ENCODE data around the gene MEX3B.
"Not testable (repeated sequence)": the region's sequence is repeated elsewhere in the genome, so short reads cannot be mapped to it uniquely, and the experiment has no call there.

MEX3B gene

DNA sequence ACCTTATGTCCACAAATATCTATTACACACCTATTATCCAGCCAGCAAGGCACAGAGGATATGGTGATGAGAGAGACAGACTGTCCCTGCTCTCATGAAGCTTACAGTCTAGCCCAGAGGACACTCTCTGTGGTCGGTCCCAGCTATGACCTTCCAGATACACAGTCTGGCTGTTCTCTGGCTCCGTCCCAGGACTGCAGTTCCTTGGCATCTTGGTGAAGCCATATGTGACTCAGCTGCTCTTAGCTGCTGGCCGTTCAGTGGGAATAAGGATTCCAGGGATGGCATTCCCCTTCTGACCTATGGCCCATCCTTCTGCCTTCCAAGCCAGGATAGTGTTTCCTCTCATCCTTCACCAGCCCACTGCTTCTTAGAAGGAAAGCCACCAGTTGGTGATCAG lies 30.8 kb downstream of the MEX3B start:
- H3K36me3 Mint-ChIP-seq (ENCODE audit: low read depth) = peaks cover 3% of the 10 kb centered on the region
- H3K9me3 Mint-ChIP-seq = peaks cover 8% of the 10 kb centered on the region
- TF ChIP-seq, protein P1, sequence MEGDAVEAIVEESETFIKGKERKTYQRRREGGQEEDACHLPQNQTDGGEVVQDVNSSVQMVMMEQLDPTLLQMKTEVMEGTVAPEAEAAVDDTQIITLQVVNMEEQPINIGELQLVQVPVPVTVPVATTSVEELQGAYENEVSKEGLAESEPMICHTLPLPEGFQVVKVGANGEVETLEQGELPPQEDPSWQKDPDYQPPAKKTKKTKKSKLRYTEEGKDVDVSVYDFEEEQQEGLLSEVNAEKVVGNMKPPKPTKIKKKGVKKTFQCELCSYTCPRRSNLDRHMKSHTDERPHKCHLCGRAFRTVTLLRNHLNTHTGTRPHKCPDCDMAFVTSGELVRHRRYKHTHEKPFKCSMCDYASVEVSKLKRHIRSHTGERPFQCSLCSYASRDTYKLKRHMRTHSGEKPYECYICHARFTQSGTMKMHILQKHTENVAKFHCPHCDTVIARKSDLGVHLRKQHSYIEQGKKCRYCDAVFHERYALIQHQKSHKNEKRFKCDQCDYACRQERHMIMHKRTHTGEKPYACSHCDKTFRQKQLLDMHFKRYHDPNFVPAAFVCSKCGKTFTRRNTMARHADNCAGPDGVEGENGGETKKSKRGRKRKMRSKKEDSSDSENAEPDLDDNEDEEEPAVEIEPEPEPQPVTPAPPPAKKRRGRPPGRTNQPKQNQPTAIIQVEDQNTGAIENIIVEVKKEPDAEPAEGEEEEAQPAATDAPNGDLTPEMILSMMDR (IDR thresholded peaks at IDR 0.05; ENCODE audit: unreplicated experiment in 3 of 3) = no peak
- no peak overlapping the region for H3K4me3 Mint-ChIP-seq
- H3K4me1 Mint-ChIP-seq = peaks cover 26% of the 10 kb centered on the region
- no peak overlapping the region for H3K27ac Mint-ChIP-seq
- H3K27me3 Mint-ChIP-seq (ENCODE audit: low read depth) = peaks cover 4% of the 10 kb centered on the region

DNA sequence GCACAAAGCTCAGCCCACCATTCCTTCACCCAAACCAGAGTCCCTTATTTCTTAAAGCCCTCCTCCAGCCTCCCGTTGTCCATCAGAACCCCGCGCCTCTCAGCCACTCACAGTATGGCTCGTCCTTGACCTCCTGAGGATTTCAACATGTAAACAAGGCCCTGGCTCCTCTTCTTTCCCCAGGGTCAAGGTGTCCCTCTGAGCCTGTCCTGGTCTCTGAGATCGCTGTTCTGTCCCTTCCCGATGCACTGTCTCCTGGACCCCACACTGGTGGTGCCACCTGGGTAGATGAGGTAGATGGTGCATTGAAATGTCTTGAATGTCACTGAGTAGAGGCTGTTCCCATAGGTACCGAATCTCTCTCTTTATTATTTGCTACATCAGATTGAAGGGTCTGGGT lies 32.9 kb downstream of the MEX3B start:
- Mint-ChIP-seq H3K4me3 (no peak overlapping the region), H3K36me3 (ENCODE audit: low read depth) (peaks cover 3% of the 10 kb centered on the region), H3K9me3 (peaks cover 12% of the 10 kb centered on the region), H3K4me1 (peaks cover 26% of the 10 kb centered on the region), H3K27ac (no peak overlapping the region), H3K27me3 (ENCODE audit: low read depth) (peaks cover 4% of the 10 kb centered on the region)
- TF ChIP-seq, protein P1 (IDR thresholded peaks at IDR 0.05; ENCODE audit: unreplicated experiment in 3 of 3) = no peak

DNA sequence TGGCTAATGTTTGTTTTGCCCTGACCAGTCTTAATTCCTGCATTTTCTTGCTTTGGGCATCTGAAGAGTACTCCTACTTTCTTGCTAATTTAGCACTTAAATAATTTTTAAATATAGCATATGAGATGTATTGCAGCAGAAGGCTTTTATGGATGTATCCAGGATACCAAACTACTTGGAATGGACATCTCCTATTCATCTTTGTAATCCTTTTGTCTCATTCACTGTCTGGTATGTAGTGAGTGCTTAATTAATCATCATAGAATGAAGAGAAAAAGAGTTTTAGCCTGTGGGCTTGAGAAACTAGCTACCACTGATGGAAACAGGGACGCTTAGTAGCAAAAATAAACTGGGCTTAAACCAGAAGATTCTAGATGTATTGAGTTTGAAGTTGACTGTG lies 40.6 kb downstream of the MEX3B start:
- no peak overlapping the region for H3K4me3 Mint-ChIP-seq
- H3K27ac Mint-ChIP-seq = no peak overlapping the region
- H3K9me3 Mint-ChIP-seq = peaks cover 20% of the 10 kb centered on the region
- no peaks in the 10 kb centered on the region for H3K27me3 Mint-ChIP-seq (ENCODE audit: low read depth)
- no peaks in the 10 kb centered on the region for H3K4me1 Mint-ChIP-seq
- TF ChIP-seq, protein P1 (IDR thresholded peaks at IDR 0.05; ENCODE audit: unreplicated experiment in 3 of 3) = no peak
- H3K36me3 Mint-ChIP-seq (ENCODE audit: low read depth) = peaks cover 6% of the 10 kb centered on the region

DNA sequence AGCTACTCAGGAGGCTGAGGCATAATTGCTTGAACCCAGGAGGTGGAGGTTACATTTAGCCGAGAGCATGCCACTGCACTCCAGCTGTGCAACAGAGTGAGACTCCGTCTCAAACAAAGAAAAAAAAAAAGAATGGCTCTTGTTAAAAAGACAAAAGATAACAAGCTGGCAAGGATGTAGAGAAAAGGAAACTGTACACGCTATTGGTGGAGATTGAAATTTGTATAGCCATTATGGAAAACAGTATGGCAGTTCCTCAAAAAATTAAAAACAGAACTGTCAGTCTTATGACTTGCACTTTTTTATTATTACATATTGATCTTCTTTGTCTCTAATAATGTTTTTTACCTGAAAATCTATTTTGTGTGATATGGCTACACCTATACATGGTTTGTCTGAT lies 41.9 kb downstream of the MEX3B start:
- Mint-ChIP-seq H3K4me3 (no peak overlapping the region), H3K27ac (no peak overlapping the region), H3K4me1 (no peaks in the 10 kb centered on the region), H3K9me3 (peaks cover 16% of the 10 kb centered on the region), H3K27me3 (ENCODE audit: low read depth) (no peaks in the 10 kb centered on the region), H3K36me3 (ENCODE audit: low read depth) (peaks cover 6% of the 10 kb centered on the region)
- TF ChIP-seq, protein P1 (IDR thresholded peaks at IDR 0.05; ENCODE audit: unreplicated experiment in 3 of 3) = no peak

DNA sequence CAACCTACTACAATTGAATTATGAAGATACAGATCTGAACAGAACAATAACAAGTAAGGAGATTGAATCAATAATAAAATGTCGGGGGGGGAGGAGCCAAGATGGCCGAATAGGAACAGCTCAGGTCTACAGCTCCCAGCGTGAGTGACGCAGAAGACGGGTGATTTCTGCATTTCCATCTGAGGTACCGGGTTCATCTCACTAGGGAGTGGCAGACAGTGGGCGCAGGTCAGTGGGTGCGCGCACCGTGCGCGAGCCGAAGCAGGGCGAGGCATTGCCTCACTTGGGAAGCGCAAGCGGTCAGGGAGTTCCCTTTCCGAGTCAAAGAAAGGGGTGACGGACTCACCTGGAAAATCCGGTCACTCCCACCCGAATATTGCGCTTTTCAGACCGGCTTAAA lies 50.7 kb downstream of the MEX3B start:
- H3K36me3 Mint-ChIP-seq (ENCODE audit: low read depth) = peaks cover 42% of the 10 kb centered on the region
- peak overlapping the region; percentile 81 to 90 (median 90) for H3K4me3 Mint-ChIP-seq
- H3K27me3 Mint-ChIP-seq (ENCODE audit: low read depth) = not testable (repeated sequence)
- H3K27ac Mint-ChIP-seq = peak overlapping the region; percentile 89 to 94 (median 91)
- H3K4me1 Mint-ChIP-seq = peaks cover 17% of the 10 kb centered on the region
- H3K9me3 Mint-ChIP-seq = peaks cover 38% of the 10 kb centered on the region

DNA sequence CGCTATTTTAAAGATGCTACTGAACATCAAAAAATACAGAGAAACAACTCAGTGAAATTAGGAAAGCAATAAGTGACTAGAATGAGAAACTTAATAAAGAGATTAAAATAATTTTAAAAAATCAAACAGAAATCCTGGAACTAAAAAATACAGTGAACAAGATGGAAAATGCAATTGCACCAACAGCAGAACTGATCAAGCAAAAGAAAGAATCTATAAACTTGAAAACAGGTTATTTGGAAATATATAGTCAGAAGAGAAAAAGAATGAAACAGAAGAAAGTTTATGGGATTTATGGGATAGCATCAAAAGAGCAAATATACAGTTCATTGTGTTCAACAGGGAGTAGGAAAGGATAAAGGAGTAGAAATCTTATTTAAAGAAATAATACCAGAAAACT lies 53.3 kb downstream of the MEX3B start:
- H3K27ac Mint-ChIP-seq = no peak overlapping the region
- peaks cover 54% of the 10 kb centered on the region for H3K9me3 Mint-ChIP-seq
- TF ChIP-seq, protein P1 (IDR thresholded peaks at IDR 0.05; ENCODE audit: unreplicated experiment in 3 of 3) = no peak
- H3K36me3 Mint-ChIP-seq (ENCODE audit: low read depth) = peaks cover 64% of the 10 kb centered on the region
- peak overlapping the region in 2 of 3 experiments; percentile 16 to 57 for H3K4me3 Mint-ChIP-seq
- H3K27me3 Mint-ChIP-seq (ENCODE audit: low read depth) = no peaks in the 10 kb centered on the region
- H3K4me1 Mint-ChIP-seq = peaks cover 17% of the 10 kb centered on the region

Data from nephron (organoid).